ENCODE data around the gene ZDHHC9.

DNA sequence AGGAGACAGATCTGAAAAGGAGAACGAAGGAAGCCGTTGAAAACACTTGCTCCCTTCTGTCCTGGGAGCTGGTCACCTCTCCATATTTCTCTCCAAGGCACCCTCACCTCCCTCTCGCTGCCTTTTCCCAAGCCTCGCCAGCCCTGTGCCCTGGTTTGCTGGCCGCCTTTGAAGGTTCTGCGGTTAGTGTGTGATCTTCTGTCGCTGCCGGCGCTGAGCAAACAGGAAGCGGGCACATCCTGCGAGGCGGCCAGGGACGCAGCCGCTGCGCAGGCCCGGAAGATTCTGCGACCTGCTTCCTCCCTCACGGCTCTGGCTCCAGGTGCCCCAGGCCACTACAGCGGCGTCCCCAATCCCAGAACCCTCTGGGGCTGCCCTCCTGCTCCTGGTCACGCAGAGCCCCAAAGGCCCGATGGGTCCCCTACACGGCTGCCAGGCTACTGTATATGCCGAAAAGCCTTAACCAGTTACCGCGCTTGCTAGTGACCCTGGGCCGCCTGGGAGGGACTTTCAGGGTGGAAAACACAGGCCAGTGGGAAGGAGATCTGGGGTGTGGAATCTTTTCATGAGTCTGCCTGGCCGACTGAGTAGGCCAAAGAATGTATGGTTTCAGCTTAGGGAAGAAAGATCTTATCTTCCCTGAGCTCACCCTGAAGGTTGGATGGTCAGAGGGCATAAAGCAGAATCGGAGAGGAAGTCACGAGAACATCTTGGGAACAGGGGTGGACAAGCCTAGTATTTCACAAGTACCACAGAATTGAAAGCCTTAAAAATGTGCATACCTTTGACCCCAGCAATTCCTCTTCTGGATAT lies 66.3 kb downstream of the ZDHHC9 start:
- TF ChIP-seq CTCF (conservative IDR thresholded peaks at IDR 0.05; ENCODE audit: low read depth, low read length): no peak
- no peak for TF ChIP-seq EZH2 (IDR thresholded peaks at IDR 0.05; ENCODE audit: low read length, unreplicated experiment)
- no peak for TF ChIP-seq EZH2phosphoT487 (IDR thresholded peaks at IDR 0.05; ENCODE audit: borderline replicate concordance, low read length)

Data from PC-3 (cell line).